GM10266 (cell line): ENCODE results near the gene RNF225.

Experiments used
- DNase-seq: peaks from one replicate; pipeline ENCODE4 v3.0.0; 2012; ENCODE audit errors: extremely low spot score
- TF ChIP-seq, protein P1 (sequence below): IDR thresholded peaks from 2 replicates; pipeline ENCODE4 v1.5.1; 2012; ENCODE audit warnings: mild to moderate bottlenecking, low read depth; ENCODE audit not compliant: control insufficient read depth, insufficient read depth; ENCODE audit errors: missing control alignments

RNF225 gene

GRCh38 chr19:58387338-58388174 lies 7.9 kb upstream of the RNF225 start:
- TF ChIP-seq, protein P1, sequence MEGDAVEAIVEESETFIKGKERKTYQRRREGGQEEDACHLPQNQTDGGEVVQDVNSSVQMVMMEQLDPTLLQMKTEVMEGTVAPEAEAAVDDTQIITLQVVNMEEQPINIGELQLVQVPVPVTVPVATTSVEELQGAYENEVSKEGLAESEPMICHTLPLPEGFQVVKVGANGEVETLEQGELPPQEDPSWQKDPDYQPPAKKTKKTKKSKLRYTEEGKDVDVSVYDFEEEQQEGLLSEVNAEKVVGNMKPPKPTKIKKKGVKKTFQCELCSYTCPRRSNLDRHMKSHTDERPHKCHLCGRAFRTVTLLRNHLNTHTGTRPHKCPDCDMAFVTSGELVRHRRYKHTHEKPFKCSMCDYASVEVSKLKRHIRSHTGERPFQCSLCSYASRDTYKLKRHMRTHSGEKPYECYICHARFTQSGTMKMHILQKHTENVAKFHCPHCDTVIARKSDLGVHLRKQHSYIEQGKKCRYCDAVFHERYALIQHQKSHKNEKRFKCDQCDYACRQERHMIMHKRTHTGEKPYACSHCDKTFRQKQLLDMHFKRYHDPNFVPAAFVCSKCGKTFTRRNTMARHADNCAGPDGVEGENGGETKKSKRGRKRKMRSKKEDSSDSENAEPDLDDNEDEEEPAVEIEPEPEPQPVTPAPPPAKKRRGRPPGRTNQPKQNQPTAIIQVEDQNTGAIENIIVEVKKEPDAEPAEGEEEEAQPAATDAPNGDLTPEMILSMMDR, result no peak
- no peak for DNase-seq

GRCh38 chr19:58388175-58388526 lies 7.3 kb upstream of the RNF225 start:
- no peak for DNase-seq
- TF ChIP-seq, protein P1, result no peak

DNA sequence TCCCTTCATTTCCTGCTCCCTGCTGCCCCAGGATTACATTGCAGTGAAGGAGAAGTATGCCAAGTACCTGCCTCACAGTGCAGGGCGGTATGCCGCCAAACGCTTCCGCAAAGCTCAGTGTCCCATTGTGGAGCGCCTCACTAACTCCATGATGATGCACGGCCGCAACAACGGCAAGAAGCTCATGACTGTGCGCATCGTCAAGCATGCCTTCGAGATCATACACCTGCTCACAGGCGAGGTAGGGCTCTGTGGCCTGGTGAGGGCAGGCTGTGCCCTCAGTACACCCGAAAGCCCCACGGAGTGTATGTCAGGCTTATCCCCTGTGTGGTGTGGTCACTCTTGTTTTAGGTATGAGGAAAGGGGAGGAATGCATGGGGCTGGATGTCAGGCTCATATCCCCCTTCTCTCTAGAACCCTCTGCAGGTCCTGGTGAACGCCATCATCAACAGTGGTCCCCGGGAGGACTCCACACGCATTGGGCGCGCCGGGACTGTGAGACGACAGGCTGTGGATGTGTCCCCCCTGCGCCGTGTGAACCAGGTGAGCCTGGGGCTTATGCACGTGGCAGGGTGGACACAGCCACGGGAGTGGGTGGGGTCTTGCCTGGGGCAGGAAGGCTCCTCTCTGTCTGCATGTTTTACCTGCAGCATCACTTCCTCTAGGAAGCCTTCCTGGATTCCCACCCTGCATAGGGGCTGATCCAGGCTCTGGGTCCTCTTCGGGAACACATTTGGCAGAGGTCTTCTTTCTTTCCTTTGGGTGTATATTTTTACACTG lies 2.3 kb upstream of the RNF225 start:
- TF ChIP-seq, protein P1, result no peak
- no peak for DNase-seq

GRCh38 chr19:58393725-58394033 lies 1.8 kb upstream of the RNF225 start:
- TF ChIP-seq, protein P1, result no peak
- no peak for DNase-seq

GRCh38 chr19:58394821-58395219 lies 636 bp upstream of the RNF225 start:
- no peak for DNase-seq
- TF ChIP-seq, protein P1, result no peak

DNA sequence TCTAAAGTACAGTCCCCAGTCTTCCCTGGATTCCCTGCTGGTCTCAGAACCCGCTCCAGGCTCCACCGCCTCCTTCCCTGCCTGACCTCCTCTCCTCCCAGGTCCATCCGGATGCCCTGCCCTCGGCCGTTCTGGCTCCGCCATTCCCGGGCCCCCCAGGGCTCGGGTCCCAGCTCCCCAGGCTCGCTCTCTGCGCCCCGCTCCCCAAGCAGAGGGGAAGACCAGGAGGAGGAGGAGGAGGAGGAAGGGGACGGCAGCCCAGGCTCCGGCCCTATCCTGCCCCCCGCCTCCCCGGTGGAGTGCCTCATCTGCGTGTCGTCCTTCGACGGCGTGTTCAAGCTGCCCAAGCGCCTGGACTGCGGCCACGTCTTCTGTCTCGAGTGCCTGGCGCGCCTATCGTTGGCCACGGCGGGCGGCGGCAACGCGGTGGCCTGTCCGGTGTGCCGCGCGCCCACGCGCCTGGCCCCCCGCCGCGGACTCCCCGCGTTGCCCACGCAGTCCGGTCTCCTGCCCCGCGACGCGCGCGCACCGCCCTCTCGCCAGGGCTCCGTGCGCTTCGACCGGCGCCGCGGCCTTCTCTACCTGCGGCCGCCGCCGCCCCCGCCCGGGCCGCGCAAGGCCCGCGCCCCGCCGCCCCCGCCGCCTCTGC lies 647 bp downstream of the RNF225 start:
- TF ChIP-seq, protein P1, result no peak
- no peak for DNase-seq
